Measurements from ENCODE around the gene WWC2.

- TF ChIP-seq CTCF (IDR thresholded peaks at IDR 0.05; ENCODE audit: insufficient read depth, low read length) (no peak), POLR2AphosphoS5 (IDR thresholded peaks at IDR 0.05; ENCODE audit: low read depth) (no peak), GABPA (IDR thresholded peaks at IDR 0.05; ENCODE audit: low read depth) (no peak)
Measured at GRCh38 chr4:183285886-183286285, 186.8 kb downstream of the WWC2 start.

Measured in HL-60 (cell line).